Gastrocnemius medialis (tissue), 4 donors: ENCODE data around the gene TSC22D3. TPM values are rescaled to one million over a fixed set of nuclear protein-coding genes. Genes with fewer than 3 reads are reported as not detected.

ENCODE experiments used
- ATAC-seq, 2 donors: fragments of 150-250 bp; one replicate each; pipeline ENCODE4 v1.9.1; 2016
- DNase-seq, 2 donors: peaks; one replicate each; pipeline ENCODE4 v3.0.0-alpha.2; 2019
- H3K27ac ChIP-seq, 4 donors: fragments of 200-600 bp; sonication (generic); 1 replicate in 1 of 4; 2 replicates in 3 of 4; pipeline ENCODE4 v1.5.1; 2016 to 2018; ENCODE audit warnings: mild to moderate bottlenecking in 2 of 4, moderate library complexity in 1 of 4
- H3K27me3 ChIP-seq, 3 donors: fragments of 200-600 bp; sonication (generic) in 2 of 3; 1 replicate in 1 of 3; 2 replicates in 2 of 3; pipeline versions ENCODE4 v1.5.1 to v1.6.0; 2016 to 2019; ENCODE audit warnings: mild to moderate bottlenecking in 1 of 3, moderate library complexity in 1 of 3
- H3K36me3 ChIP-seq, 2 donors: fragments of 200-600 bp; sonication (generic) in 1 of 2; one replicate each; pipeline ENCODE4 v1.5.1; 2017 to 2018
- H3K4me1 ChIP-seq, 2 donors: fragments of 200-600 bp; sonication (generic) in 1 of 2; one replicate each; pipeline ENCODE4 v1.5.1; 2016 to 2017; ENCODE audit warnings: mild to moderate bottlenecking in 2 of 2
- H3K4me3 ChIP-seq, 4 donors: fragments of 200-600 bp; sonication (generic) in 3 of 4; 1 replicate in 1 of 4; 2 replicates in 3 of 4; pipeline ENCODE4 v1.5.1; 2016 to 2019; ENCODE audit warnings: mild to moderate bottlenecking in 2 of 4
- H3K9me3 ChIP-seq, 3 donors: fragments of 200-600 bp; sonication (generic) in 2 of 3; 1 replicate in 1 of 3; 2 replicates in 2 of 3; pipeline ENCODE4 v1.5.1; 2016 to 2019
- CTCF ChIP-seq, 5 experiments: fragments of 450-650 bp in 3 of 5; fragments of 200-600 bp in 2 of 5; sonication (generic) in 2 of 5; IDR thresholded peaks in 4 of 5; conservative IDR thresholded peaks in 1 of 5; 1 replicate in 4 of 5; 2 replicates in 1 of 5; pipeline ENCODE4 v1.5.1; 2016 to 2019; ENCODE audit warnings: antibody characterized with exemption in 5 of 5, mild to moderate bottlenecking in 3 of 5, moderate library complexity in 3 of 5
- POLR2A ChIP-seq, 2 donors: fragments of 450-650 bp; IDR thresholded peaks; one replicate each; pipeline ENCODE4 v1.6.1; 2017; ENCODE audit warnings: antibody characterized with exemption in 2 of 2, mild to moderate bottlenecking in 2 of 2, moderate library complexity in 2 of 2
- in situ Hi-C, 4 donors: fragments of 200-750 bp; cut with MboI; loops; one replicate each; pipeline versions ENCODE4 v1.15.0 to v1.8.0; 2017; ENCODE audit warnings: low sequenced_read_pairs in 4 of 4
- intact Hi-C: fragments of 100-400 bp; cut with DNase I; formaldehyde crosslinking; loops from one replicate; pipeline ENCODE4 v1.15.1; 2023; ENCODE audit warnings: low total_unique reads
- total RNA-seq, 4 donors: library from RNA; depleted of rRNA; stranded (reverse); fragments of >200 nt; gene quantifications; one replicate each; pipeline versions ENCODE4 v1.1.0 to v1.2.3, GENCODE V29; 2016

TSC22D3 gene
- total RNA-seq, 4 donors from 2014 or later = 689 to 1,948 (median 1,054) TPM

- no peak for DNase-seq
- peaks cover 66 to 89% of the 10 kb centered on the region in 2 donors for H3K4me1 ChIP-seq
- no peaks in the 10 kb centered on the region for H3K36me3 ChIP-seq
- H3K9me3 ChIP-seq = no peaks in the 10 kb centered on the region
- in situ Hi-C loops = no loop called here
- ATAC-seq = no peak
- H3K27me3 ChIP-seq = no peaks in the 10 kb centered on the region
- no peak for TF ChIP-seq POLR2A (IDR thresholded peaks at IDR 0.05)
- no peak for TF ChIP-seq CTCF (IDR thresholded peaks at IDR 0.05 in 4 of 5, conservative IDR thresholded peaks at IDR 0.05 in 1 of 5)
- H3K4me3 ChIP-seq = no peak overlapping the region
- intact Hi-C loops = no loop called here
- H3K27ac ChIP-seq = peak overlapping the region; percentile 87 to 96 (median 94)
These were observed 38.6 kb downstream of the TSC22D3 start for GRCh38 chrX:107736781-107737531.

GRCh38 chrX:107734646-107735045 is 40.9 kb downstream of the TSC22D3 start:
- H3K4me1 ChIP-seq = peaks cover 67 to 90% of the 10 kb centered on the region in 2 donors
- H3K9me3 ChIP-seq = no peaks in the 10 kb centered on the region
- no peak overlapping the region for H3K4me3 ChIP-seq
- H3K36me3 ChIP-seq = no peaks in the 10 kb centered on the region
- in situ Hi-C loops = loop anchor here in 1 of 4 donors (5.0 kb wide), 1 partner anchor 38 kb away; no protein-coding TSS in a partner anchor
- ATAC-seq = no peak
- H3K27me3 ChIP-seq = no peaks in the 10 kb centered on the region
- DNase-seq = no peak
- intact Hi-C loops = no loop called here
- peak overlapping the region; percentile 87 to 96 (median 94) for H3K27ac ChIP-seq
- no peak for TF ChIP-seq CTCF (IDR thresholded peaks at IDR 0.05 in 4 of 5, conservative IDR thresholded peaks at IDR 0.05 in 1 of 5)
- no peak for TF ChIP-seq POLR2A (IDR thresholded peaks at IDR 0.05)

GRCh38 chrX:107733686-107734085 is 41.9 kb downstream of the TSC22D3 start:
- ATAC-seq (no peak), DNase-seq (no peak)
- Histone ChIP-seq H3K27me3 (no peaks in the 10 kb centered on the region), H3K4me3 (no peak overlapping the region), H3K4me1 (peaks cover 67 to 90% of the 10 kb centered on the region in 2 donors), H3K27ac (peak overlapping the region; percentile 87 to 96 (median 94)), H3K36me3 (no peaks in the 10 kb centered on the region), H3K9me3 (no peaks in the 10 kb centered on the region)
- in situ Hi-C loops (loop anchor here in 1 of 4 donors (5.0 kb wide), 1 partner anchor 39 kb away; no protein-coding TSS in a partner anchor), intact Hi-C loops (no loop called here)
- no peak for TF ChIP-seq POLR2A (IDR thresholded peaks at IDR 0.05)
- TF ChIP-seq CTCF (IDR thresholded peaks at IDR 0.05 in 4 of 5, conservative IDR thresholded peaks at IDR 0.05 in 1 of 5) = no peak

GRCh38 chrX:107731831-107732502 is 43.6 kb downstream of the TSC22D3 start:
- TF ChIP-seq CTCF (IDR thresholded peaks at IDR 0.05 in 4 of 5, conservative IDR thresholded peaks at IDR 0.05 in 1 of 5) = no peak
- peak in 1 of 2 donors; percentile 27 for TF ChIP-seq POLR2A (IDR thresholded peaks at IDR 0.05)
- intact Hi-C loops = no loop called here
- DNase-seq (peak; percentile 84 to 95), ATAC-seq (peak; percentile 63 to 67)
- peak overlapping the region; percentile 87 to 96 (median 94) for H3K27ac ChIP-seq
- in situ Hi-C loops = loop anchor here in 1 of 4 donors (5.0 kb wide), 1 partner anchor 40 kb away; no protein-coding TSS in a partner anchor
- no peaks in the 10 kb centered on the region for H3K9me3 ChIP-seq
- no peaks in the 10 kb centered on the region for H3K27me3 ChIP-seq
- H3K4me3 ChIP-seq = peak overlapping the region in 1 of 4 donors; percentile 5
- H3K36me3 ChIP-seq = no peaks in the 10 kb centered on the region
- H3K4me1 ChIP-seq = peaks cover 70 to 87% of the 10 kb centered on the region in 2 donors
